GM23248 (cell line): ENCODE measurements around the gene GDI2.

ENCODE experiments used
- EZH2 ChIP-seq: fragments of 200-600 bp; sonication (generic); IDR thresholded peaks from 2 replicates; pipeline ENCODE4 v1.6.1; 2018; ENCODE audit warnings: antibody characterized with exemption, mild to moderate bottlenecking; ENCODE audit not compliant: insufficient read depth, poor library complexity, severe bottlenecking
- EZH2phosphoT487 ChIP-seq: fragments of 200-600 bp; sonication (generic); IDR thresholded peaks from 2 replicates; pipeline ENCODE4 v1.6.1; 2018; ENCODE audit warnings: antibody characterized with exemption, moderate library complexity, mild to moderate bottlenecking, low read depth; ENCODE audit not compliant: insufficient read depth

DNA sequence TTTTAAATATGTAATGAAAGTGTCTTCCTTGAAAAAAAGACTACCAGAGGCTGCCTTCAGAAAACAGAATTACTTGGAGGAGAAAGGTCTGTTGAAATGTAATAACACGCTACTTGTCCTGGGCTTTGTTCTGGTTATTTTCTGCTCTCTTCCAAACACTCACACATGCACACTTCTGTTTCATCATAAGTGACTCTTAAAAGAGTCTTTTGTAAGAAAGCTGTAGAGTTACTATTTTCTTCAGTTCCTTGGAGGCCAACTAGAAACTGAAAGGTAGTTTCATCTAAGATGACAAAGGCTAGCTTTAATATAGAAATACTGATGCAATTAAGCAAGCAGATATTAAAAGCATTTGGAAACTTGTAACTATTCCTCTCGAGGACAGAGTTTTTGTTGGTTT, 89.5 kb downstream of the GDI2 start:
- no peak for TF ChIP-seq EZH2
- no peak for TF ChIP-seq EZH2phosphoT487
